HuH-7 (cell line): ENCODE measurements around the gene MAEA.
"Not testable (repeated sequence)": the region's sequence is repeated elsewhere in the genome, so short reads cannot be mapped to it uniquely, and the experiment has no call there.

Source experiments
- DNase-seq: peaks from one replicate; pipeline ENCODE4 v3.0.0; 2011; ENCODE audit warnings: low spot score

MAEA gene

GRCh38 chr4:1367230-1367935, 77.7 kb downstream of the MAEA start:
- DNase-seq, result no peak

GRCh38 chr4:1367936-1368289, 78.2 kb downstream of the MAEA start:
- DNase-seq, result no peak

DNA sequence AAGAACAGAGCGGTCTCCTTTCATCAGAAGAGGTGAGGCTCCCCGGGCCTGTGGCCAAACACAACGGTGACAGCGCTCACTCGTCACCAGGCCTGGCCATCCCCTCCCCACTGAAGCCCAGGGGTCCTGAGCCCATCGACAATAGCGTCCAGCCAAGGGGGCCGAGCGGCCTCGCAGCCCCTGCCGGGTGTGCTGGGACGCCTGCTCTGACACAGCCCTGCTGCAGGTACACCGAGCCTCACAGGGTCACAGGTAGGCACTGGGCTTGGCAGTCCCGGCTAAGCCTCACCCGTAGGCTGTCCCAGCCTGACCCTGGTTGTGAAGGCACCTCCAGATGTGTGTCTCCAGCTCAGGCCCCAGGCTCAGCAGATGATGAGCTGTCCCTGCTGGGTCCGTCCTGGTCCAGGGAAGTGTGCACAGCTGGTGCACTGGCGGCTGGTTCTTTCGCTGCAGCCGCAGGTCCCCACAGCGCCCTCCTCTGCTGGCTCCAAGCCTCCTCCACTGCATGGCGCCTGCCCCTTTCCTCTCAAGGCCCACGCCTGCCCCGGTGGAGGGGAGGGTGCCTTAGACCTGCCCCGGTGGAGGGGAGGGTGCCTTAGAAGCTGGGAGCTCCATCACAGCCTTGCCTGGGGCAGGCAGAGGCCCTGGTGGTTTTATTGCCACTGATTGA, 78.9 kb downstream of the MAEA start:
- no peak for DNase-seq

- DNase-seq, result no peak
These were observed 79.4 kb downstream of the MAEA start for GRCh38 chr4:1369091-1369450.

DNA sequence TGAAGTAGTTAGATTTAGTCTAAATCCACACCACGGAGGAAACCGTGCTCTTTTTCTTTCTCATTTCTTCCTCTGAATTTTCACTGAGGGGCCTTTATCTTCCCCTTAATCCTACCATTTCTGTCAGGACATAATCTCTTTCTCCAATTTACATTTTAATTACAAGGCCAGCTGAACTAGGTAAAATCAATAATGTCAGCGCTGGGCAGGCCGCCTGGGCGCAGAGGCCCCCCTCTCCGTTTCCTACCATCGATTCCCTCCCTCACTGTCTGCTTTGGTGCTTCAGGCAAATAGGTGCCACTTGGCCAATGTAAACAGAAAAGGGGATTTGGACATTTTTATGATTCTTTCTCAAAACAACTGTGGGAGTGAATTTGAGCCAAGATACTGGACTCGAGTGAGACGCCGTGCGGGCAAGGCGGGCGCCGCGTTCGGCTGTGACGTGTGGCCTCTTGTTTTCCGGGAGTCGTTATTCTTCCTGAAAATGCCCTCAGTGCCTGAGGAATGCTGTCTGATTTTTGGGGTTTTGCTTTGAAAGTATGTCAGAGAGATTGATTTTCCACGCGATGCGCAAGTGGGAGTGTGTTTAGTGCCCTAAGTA, 79.9 kb downstream of the MAEA start:
- no peak for DNase-seq

- DNase-seq, result no peak
These were observed 80.8 kb downstream of the MAEA start for GRCh38 chr4:1370321-1371124.

DNA sequence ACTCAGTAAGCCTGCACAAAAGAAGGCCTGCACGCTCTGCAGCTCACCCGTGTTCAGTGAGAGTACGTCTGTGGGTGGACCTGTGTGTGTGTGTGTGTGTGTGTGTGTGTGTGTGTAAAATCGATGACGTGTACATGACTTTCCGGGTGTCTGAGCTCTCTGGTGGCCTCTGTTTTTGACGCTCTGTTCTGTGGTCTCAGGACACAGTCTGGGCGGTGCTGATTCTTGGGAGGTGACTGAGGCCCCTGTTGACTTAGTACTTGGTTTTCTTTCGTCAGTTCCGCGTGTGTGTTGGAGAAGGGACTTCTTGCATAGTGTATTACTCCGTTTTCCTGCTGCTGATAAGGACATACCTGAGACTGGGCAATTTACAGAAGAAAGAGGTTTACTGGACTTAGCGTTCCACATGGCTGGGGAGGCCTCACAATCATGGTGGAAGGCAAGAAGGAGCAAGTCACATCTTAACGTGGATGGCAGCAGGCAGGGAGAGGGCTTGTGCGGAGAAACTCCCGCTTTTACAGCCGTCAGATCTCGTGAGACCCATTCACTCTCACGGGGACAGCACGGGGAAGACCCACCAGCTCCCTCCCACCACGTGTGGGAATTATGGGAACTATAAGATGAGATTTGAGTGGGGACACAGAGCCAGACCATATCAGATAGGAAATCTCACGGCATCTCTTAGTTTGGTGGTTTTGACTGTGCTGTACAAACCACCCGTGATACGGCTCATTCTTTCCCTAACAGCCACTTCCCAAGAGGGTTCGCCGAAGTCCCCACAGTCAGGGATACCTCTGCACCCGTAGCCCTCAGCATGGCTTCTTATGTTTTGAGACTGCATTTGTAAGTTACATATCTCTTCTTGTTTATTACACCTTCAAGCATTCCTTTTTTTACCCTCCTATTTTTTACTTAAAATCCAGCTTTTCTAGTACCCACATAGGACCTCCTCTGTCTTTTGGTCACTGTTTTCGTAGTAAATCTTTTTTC, 81.8 kb downstream of the MAEA start:
- DNase-seq, result no peak

DNA sequence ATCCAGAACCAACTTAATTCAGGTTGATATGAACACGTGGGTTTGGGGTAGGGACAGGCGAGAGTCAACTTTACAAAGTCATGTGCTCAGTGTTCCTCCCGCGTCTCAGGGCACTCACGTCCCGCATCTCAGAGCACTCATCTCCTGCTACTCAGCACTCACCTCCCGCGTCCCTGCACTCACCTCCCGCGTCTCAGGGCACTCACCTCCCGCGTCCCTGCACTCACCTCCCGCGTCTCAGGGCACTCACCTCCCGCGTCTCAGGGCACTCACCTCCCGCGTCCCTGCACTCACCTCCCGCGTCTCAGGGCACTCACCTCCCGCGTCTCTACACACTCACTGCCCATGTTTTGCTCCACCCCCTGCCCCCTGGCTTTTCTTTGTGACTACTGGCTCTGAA, 82.9 kb downstream of the MAEA start:
- DNase-seq, result not testable (repeated sequence)

DNA sequence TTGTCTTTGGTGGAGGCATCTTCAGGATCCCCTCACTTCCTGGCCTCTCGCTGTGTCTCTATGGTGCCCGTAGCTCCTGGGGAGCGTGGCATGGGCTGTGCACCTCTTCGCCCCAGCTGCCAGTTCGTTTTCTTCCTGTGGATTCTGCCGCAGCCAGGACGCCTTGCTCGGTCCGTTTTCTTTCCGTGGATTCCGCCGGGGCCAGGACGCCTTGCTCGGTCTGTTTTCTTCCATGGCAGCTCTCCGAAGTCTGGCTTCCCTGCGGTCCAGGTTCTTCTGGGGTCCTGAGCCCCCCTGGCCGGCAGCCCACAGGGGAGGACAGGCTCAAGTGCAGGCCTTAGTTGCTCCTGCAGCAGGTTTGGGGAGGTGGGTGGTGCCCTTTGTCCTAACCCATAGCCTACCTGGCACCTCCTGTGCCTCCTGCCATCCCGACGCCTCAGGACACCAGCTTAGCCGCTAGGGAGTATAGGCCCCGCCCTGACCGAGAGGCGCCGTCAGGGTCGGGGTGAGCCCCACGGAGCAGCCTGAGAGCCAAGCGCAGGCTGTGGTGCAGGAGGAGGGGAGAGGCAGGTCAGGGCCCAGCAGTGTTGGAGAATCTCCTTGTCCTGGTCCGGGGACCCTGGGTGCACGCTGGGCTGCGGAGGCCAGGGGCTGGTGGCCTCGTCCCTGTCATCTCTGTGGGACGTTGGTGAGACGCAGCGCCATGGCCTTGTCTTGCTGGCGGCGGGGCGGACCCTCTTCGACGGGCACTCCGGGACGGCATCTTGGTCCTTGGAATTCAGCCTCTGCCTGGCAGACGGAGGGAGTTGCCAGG, 84.4 kb downstream of the MAEA start:
- no peak for DNase-seq

DNA sequence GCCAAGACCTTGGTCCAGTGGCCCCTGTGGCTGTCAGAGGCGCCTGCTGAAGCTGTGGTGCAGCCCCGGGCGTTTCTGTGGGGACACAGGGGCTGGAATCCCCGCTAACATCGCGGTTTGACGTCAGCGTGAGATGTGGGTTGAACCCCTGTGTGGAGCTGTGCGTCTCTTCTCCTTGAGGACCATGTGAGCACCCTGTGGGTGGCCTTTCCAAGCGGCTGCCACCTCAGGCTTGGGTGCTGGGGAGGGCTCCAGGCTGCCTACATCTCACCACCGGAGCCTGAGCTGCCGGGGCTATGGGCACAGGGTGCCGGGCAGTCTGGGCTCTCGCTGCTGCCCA, 85.0 kb downstream of the MAEA start:
- DNase-seq, result no peak

- DNase-seq, result no peak
These were observed 85.5 kb downstream of the MAEA start for GRCh38 chr4:1375051-1375721.

DNA sequence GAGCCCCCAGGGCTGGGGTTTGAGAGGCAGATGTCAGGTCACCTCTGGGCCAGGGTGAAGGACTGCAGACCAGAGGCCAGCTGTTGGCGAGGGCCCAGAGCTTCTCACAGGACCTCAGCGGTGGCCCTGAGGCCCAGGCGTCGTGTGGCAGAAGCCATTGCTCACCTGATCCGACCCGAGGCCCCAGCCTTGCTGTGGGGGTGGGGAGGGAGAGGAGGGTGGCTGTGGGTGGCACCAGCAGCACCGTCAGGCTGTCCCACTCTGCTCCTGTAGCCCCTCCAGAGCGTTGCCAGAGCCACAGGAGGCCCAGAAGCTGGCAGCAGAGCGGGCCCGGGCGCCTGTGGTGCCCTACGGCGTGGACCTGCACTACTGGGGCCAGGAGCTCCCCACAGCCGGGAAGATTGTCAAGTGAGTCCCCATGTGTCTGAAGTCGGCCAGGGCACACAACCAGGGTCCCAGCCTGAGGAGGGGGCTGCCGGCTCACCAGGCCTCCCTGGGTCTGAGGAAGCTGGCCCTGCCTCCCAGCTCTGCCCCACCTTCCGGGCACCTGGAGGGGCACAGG, 86.2 kb downstream of the MAEA start:
- DNase-seq, result no peak

DNA sequence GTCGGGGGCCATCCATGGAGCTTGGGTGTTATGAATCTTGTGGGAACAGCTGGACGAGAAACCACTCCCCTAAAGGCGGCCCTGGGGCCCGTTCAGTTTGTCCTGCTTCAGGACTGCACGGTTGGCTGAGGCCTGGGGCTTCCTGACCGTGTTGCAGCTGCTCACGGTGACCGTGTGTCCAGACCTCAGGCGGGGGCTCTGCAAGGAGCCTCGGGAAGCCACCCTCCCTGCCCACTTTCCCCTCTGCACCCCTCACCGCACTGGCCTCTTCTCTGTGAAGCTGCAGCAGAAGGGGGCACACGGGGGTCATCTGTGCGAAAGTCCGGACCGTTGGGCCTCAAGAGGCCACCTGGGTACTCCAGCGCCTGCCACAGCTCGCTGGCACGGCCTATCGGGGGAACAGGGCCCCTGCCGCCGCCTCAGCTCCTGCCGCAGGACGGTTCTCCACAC, 86.7 kb downstream of the MAEA start:
- DNase-seq, result no peak

- DNase-seq, result no peak
These were observed 87.3 kb downstream of the MAEA start for GRCh38 chr4:1376841-1377605.

GRCh38 chr4:1377606-1378261, 88.0 kb downstream of the MAEA start:
- no peak for DNase-seq

DNA sequence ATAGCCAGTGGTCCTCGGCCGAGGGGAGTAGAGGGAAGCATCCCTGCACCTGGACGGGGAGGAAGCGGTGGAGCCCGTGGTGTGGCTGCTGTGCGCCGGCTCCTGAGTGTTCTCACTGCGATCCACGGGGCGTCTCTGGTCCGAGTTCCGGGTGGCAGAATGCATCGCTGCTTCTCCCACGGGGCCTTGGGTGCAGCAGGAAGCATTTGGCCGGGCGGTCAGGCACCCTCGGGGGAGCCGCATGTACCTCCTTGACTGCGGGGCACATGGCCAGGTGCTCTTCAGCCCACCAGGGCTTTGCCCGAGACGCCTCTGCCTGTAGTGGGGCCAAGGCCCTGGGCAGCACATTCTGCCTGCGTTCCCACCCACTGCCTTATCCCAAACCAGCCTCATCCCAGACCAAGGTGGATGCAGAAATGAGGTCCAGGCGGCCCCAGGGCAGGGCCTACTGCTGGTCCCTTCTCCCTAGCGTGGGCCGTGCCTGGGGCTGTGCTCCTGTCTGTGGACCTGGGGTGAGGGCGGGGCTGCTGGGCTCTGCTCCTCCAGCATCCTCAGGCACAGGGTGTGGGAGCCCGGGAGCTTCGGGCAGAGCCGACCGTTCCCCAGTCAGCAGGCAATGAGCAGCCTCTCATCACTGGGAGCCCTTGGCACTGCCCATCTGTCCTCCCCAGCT, 89.0 kb downstream of the MAEA start:
- DNase-seq, result no peak

GRCh38 chr4:1379351-1379781, 89.7 kb downstream of the MAEA start:
- DNase-seq, result no peak

DNA sequence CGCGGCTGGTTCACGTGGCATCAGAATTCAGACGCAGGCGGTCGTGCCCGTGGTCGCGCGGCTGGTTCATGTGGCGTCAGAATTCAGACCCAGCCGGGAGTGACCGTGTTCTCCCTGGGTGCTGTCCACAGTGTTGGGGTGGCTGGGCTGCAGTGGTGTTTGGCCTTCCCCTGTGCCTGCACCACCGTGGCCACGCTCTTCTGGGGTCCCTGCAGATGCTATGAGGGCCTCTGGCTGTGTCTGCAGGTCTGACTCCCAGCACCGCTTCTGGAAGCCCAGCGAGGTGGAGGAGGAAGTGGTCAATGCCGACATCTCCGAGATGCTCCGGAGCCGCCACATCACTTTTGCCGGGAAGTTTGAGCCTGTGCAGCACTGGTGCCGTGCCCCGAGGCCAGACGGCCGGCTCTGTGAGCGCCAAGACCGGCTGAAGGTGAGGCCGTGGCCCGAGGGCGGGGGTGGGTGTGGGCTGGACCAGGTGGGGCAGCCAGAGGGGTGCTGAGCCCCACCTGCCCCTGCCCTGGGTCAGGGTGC, 90.2 kb downstream of the MAEA start:
- no peak for DNase-seq
